GM21447 (cell line): ENCODE data around the gene HIP1R.
"Not testable (repeated sequence)": the region's sequence is repeated elsewhere in the genome, so short reads cannot be mapped to it uniquely, and the experiment has no call there.

Experiments used
- ATAC-seq: cut with Tn5 transposase; IDR thresholded peaks from one replicate; pipeline ENCODE4 v1.9.1; 2021; ENCODE audit not compliant: unreplicated experiment

Gene HIP1R, protein sequence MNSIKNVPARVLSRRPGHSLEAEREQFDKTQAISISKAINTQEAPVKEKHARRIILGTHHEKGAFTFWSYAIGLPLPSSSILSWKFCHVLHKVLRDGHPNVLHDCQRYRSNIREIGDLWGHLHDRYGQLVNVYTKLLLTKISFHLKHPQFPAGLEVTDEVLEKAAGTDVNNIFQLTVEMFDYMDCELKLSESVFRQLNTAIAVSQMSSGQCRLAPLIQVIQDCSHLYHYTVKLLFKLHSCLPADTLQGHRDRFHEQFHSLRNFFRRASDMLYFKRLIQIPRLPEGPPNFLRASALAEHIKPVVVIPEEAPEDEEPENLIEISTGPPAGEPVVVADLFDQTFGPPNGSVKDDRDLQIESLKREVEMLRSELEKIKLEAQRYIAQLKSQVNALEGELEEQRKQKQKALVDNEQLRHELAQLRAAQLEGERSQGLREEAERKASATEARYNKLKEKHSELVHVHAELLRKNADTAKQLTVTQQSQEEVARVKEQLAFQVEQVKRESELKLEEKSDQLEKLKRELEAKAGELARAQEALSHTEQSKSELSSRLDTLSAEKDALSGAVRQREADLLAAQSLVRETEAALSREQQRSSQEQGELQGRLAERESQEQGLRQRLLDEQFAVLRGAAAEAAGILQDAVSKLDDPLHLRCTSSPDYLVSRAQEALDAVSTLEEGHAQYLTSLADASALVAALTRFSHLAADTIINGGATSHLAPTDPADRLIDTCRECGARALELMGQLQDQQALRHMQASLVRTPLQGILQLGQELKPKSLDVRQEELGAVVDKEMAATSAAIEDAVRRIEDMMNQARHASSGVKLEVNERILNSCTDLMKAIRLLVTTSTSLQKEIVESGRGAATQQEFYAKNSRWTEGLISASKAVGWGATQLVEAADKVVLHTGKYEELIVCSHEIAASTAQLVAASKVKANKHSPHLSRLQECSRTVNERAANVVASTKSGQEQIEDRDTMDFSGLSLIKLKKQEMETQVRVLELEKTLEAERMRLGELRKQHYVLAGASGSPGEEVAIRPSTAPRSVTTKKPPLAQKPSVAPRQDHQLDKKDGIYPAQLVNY

DNA sequence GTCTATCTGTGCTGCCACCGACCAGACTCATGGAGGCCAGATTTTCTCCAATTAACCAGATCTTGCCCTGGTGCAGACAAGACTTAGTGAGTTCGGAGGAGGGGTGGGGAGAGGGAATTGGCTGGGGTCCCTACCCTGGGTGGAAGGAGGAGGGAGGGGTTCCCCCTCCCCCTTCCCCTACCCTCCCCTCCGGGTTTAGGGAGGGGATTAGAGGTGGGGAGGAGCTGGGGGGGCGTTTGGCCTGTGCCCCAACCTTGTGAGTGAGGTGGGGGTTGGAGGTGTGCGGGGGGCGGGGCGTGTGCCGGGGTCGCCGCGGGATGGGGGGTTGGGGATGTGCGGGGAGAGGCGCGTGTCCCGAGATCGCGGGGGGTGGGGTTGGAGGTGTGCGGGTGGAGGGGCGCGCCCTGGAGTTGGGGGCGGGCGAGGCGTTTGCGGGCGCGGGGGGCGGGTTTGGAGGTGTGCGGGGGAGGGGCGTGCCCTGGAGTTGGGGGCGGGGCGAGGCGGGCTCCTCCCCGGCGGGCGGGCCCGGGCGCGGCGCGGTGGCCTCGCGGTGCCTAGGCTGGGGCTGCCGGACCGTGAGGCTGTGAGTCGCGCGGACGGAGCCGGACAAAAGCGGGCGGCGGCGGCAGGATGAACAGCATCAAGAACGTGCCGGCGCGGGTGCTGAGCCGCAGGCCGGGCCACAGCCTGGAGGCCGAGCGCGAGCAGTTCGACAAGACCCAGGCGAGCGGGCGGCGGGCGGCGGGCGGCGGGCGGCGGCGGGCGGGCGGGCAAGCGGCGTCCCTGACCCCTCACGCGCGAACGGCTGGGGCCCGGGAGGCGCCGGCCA is at the start of gene HIP1R:
Gene HIP1R (plus strand): TSS at position 537 of the 829 bp plus-strand sequence. CDS start 94 bp downstream, at position 631.
- no peak for ATAC-seq

DNA sequence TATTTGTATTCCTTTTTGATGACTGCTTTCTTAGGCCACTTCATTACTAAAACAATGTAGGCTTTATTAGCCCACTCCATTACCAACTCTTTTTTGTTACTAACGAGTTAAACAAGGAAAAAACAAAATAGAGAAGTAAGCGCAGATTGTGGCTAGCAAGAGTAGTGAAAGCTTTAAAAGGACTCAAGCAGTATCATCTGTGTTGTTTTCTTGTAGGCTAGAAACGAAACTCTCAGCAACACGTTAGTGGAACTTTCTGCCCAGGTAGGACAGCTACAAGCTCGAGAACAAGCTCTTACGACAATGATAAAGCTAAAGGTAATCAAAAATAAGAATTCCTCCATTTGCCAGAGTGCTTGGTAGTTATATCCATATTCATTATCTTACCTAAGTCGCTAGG is 49.8 kb upstream of the HIP1R start:
- ATAC-seq: no peak

- ATAC-seq: no peak
Measured at GRCh38 chr12:122788387-122788786, 46.9 kb upstream of the HIP1R start.

DNA sequence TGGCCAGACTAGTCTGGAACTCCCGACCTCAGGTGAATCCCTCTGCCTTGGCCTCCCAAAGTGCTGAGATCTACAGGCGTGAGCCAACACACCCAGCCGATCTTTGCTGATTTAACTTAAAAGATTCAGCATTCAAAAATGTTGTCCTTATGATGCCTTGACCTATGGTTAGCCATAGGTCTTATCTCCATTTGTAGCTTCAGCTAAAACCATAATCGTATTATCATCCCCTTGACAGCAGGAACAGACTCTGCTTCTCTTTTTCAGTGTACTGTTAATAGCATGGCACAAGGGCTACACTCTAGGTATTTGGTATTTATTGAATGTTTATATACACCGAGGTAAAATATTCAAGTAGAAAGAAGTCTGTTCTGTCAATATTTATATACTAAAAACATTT is 45.6 kb upstream of the HIP1R start:
- ATAC-seq: no peak

GRCh38 chr12:122790393-122791075 is 44.7 kb upstream of the HIP1R start:
- ATAC-seq: no peak

- ATAC-seq: no peak
Measured at GRCh38 chr12:122793685-122794106, 41.6 kb upstream of the HIP1R start.

GRCh38 chr12:122795807-122796206 is 39.5 kb upstream of the HIP1R start:
- no peak for ATAC-seq

DNA sequence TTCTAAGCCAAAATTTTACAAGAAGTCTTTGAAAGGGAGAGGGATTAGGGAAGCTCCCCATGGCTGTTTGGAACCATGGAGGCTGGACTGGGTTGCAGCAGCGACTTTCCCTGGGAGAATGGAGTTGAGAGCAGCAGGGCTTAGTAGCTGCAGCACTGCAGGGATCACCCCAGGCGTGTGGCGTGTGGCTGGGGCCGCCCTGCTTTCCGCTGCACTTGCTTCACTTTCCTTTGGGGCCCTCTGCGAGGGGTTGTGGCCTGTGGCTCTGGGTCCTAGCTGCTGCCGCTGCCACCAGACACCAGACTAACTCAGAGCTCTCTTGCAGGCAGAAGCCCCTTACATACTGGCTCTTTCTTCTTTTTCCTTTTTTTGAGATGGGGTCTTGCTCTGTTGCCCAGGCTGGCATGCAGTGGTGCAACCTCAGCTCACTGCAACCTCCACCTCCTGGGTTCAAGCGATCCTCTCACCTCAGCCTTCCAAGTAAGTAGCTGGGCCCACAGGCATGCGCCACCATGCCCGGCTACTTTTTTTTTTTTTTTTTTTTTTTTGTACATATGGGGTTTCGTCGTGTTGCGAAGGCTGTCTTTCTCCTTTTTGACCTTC is 35.5 kb upstream of the HIP1R start:
- no peak for ATAC-seq

DNA sequence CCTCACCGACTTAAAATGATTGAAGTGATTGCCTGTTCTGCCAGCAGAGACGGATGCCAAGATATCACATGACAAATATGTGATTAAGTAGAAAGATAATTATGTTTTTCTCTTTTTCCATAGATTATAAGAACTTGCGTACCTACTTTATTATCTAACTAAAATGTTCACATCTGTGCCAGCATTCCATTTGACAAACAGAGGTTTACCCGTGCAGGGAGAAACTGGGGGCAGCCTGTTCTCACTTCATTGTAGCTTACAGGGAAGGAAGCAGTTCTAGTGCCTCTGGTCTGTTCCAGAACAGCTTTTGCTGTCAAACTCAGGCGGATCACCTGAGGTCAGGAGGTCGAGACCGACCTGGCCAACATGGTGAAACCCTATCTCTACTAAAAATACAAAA is 31.3 kb upstream of the HIP1R start:
- ATAC-seq: no peak

DNA sequence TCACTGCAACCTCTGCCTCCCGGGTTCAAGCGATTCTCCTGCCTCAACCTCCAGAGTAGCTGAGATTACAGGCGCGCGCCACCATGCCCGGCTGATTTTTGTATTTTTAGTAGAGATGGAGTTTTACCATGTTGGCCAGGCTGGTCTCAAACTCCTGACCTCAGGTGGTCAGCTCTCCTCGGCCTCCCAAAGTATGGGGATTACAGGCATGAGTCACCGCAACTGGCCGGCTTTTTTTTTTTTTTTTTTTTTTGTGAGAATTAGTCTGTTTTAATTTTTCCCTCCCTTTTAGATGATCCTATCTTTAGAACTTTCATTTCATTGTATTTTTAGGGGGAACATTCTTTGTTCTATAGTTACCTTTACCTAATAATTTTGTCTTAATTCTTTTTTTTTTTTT is 30.3 kb upstream of the HIP1R start:
- ATAC-seq: not testable (repeated sequence)

DNA sequence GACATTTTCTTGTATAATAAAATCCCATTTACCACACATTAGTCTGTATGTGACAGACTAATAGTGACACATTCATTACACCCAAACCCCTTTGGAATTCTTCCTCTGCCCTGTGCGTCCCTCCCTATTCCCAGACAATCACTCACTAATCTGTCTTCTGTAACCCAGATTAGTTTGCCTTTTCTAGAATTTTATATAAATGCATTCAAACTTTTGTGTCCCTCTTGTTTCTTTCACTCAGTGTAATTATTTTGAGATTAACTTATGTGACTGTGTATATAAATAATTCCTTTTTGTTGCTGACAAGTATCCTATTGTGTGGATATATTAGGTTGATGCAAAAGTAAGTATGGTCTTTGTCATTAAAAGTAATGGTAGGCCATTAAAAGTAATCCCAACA is 27.6 kb upstream of the HIP1R start:
- no peak for ATAC-seq

DNA sequence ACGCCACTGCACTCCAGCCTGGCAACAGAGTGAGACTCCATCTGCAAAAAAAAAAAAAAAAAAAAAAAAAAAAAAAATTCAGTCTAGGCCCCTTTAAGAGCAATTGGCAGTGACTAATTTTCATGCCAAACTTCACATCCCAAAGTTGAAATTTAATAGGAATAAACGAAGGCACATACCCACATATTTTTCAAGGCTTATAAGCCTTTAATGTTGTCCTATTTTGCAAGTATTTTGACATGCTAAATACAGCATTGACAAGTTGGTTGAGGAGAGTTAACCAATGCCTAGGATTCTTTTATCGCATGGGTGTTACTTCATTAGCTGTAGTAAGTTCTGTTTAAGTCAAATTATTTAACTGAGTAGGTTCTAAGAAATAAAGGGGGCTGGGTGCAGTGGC is 23.5 kb upstream of the HIP1R start:
- no peak for ATAC-seq

DNA sequence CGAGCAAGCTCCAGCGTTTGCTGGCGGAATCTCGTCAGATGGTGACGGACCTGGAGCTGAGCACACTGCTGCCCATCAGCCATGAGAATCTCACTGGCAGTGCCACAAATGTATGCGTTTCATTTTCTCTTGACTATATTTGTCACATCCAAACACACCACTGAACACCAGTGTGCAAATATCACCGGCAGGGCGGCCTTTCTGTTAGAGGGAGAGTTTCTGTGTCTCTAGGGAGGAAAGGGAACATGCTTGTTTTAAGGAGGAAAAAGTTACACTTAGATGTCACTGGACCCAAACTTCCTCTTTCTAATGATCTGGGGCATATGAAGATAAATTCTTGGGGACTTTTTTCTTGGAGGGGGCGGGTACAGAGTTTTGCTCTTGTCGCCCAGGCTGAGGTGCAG is 21.9 kb upstream of the HIP1R start:
- peak; percentile 63 for ATAC-seq

GRCh38 chr12:122819209-122819785 is 16.0 kb upstream of the HIP1R start:
- ATAC-seq: no peak

GRCh38 chr12:122820138-122820537 is 15.1 kb upstream of the HIP1R start:
- no peak for ATAC-seq

GRCh38 chr12:122820838-122821271 is 14.4 kb upstream of the HIP1R start:
- ATAC-seq: peak; percentile 83

GRCh38 chr12:122823429-122823828 is 11.8 kb upstream of the HIP1R start:
- ATAC-seq: no peak

GRCh38 chr12:122825773-122826724 is 9.2 kb upstream of the HIP1R start:
- no peak for ATAC-seq
